DND-41 (cell line): ENCODE data around the gene VAX1.

Source experiments
- ATAC-seq: fragments of 200-7000 bp; cut with Tn5 transposase; 3 replicates; pipeline ENCODE4 v1.9.1; 2021; ENCODE audit warnings: low read depth; ENCODE audit not compliant: insufficient read depth
- DNase-seq: peaks from one replicate; pipeline ENCODE4 v3.0.0-alpha.2; 2020
- H2AFZ ChIP-seq: 2 replicates; pipeline ENCODE4 v1.6.0; 2012; ENCODE audit warnings: low read depth, low read length
- H3K27ac ChIP-seq: 2 replicates; pipeline ENCODE4 v1.5.1; 2012; ENCODE audit warnings: low read length, inconsistent platforms
- H3K27me3 ChIP-seq: fragments of 200-600 bp; sonication (generic); 2 replicates; pipeline ENCODE4 v1.6.0; 2012; ENCODE audit warnings: low read length, mild to moderate bottlenecking, inconsistent platforms; ENCODE audit not compliant: insufficient read depth, poor library complexity
- H3K36me3 ChIP-seq: 2 replicates; pipeline ENCODE4 v1.5.1; 2012; ENCODE audit warnings: low read length, inconsistent platforms; ENCODE audit not compliant: insufficient read depth
- H3K4me1 ChIP-seq: 2 replicates; pipeline ENCODE4 v1.5.1; 2012; ENCODE audit warnings: mild to moderate bottlenecking, low read length; ENCODE audit not compliant: insufficient read depth
- H3K4me2 ChIP-seq: 2 replicates; pipeline ENCODE4 v1.6.0; 2012; ENCODE audit warnings: mild to moderate bottlenecking, moderate library complexity, low read length, inconsistent platforms; ENCODE audit not compliant: insufficient read depth
- H3K4me3 ChIP-seq, 2 experiments: fragments of 200-600 bp in 1 of 2; shearing (Covaris generic) in 1 of 2; 2 replicates each; pipeline ENCODE4 v1.5.1; 2012 to 2016; ENCODE audit warnings: inconsistent platforms in 2 of 2, low read length in 2 of 2, mild to moderate bottlenecking in 2 of 2, low read depth in 1 of 2, moderate library complexity in 1 of 2
- H3K79me2 ChIP-seq: 2 replicates; pipeline ENCODE4 v1.6.0; 2012; ENCODE audit warnings: low read length, inconsistent platforms; ENCODE audit not compliant: insufficient read depth
- H3K9ac ChIP-seq: 2 replicates; pipeline ENCODE4 v1.6.0; 2012; ENCODE audit warnings: low read depth, mild to moderate bottlenecking, inconsistent platforms, low read length, moderate library complexity
- H3K9me3 ChIP-seq: 2 replicates; pipeline ENCODE4 v1.5.1; 2012; ENCODE audit warnings: low read length, moderate library complexity, mild to moderate bottlenecking, inconsistent platforms; ENCODE audit not compliant: insufficient read depth, severe bottlenecking
- H4K20me1 ChIP-seq: 2 replicates; pipeline ENCODE4 v1.6.0; 2012; ENCODE audit warnings: low read length; ENCODE audit not compliant: insufficient read depth
- CTCF ChIP-seq: IDR thresholded peaks from 2 replicates; pipeline ENCODE4 v1.5.1; 2012; ENCODE audit warnings: borderline replicate concordance, low read length, moderate library complexity, mild to moderate bottlenecking; ENCODE audit not compliant: poor library complexity, severe bottlenecking; ENCODE audit errors: extremely low read depth
- EZH2 ChIP-seq: IDR thresholded peaks from 3 replicates; pipeline ENCODE4 v1.6.1; 2012; ENCODE audit warnings: borderline replicate concordance, low read depth, mild to moderate bottlenecking, moderate library complexity, low read length, inconsistent platforms; ENCODE audit not compliant: severe bottlenecking

The VAX1 gene

GRCh38 chr10:117164592-117165537 is 26.8 kb upstream of the VAX1 start:
- Histone ChIP-seq H3K9ac (no peak overlapping the region), H3K4me2 (no peak overlapping the region), H3K4me3 (no peak overlapping the region), H3K27me3 (peaks cover 13% of the 10 kb centered on the region), H3K79me2 (no peaks in the 10 kb centered on the region), H2AFZ (no peak overlapping the region), H3K4me1 (no peaks in the 10 kb centered on the region), H3K27ac (no peak overlapping the region), H3K9me3 (no peaks in the 10 kb centered on the region), H3K36me3 (no peaks in the 10 kb centered on the region), H4K20me1 (no peaks in the 10 kb centered on the region; the same call in 1 of the 2 replicates)
- ATAC-seq (no peak), DNase-seq (no peak)
- no peak for TF ChIP-seq EZH2
- TF ChIP-seq CTCF = no peak

GRCh38 chr10:117163954-117164548 is 26.0 kb upstream of the VAX1 start:
- no peaks in the 10 kb centered on the region for H3K9me3 ChIP-seq
- ATAC-seq (no peak), DNase-seq (no peak)
- no peak overlapping the region for H3K27ac ChIP-seq
- H3K4me2 ChIP-seq = no peak overlapping the region
- H3K36me3 ChIP-seq = no peaks in the 10 kb centered on the region
- H4K20me1 ChIP-seq = no peaks in the 10 kb centered on the region; the same call in 1 of the 2 replicates
- no peak overlapping the region for H3K9ac ChIP-seq
- no peak overlapping the region for H2AFZ ChIP-seq
- H3K4me3 ChIP-seq = no peak overlapping the region
- no peak for TF ChIP-seq CTCF
- TF ChIP-seq EZH2 = no peak
- peaks cover 17% of the 10 kb centered on the region for H3K27me3 ChIP-seq
- no peaks in the 10 kb centered on the region for H3K4me1 ChIP-seq
- no peaks in the 10 kb centered on the region for H3K79me2 ChIP-seq

- no peaks in the 10 kb centered on the region for H3K9me3 ChIP-seq
- H3K4me2 ChIP-seq = no peak overlapping the region
- DNase-seq = no peak
- H3K4me1 ChIP-seq = no peaks in the 10 kb centered on the region
- TF ChIP-seq EZH2 (no peak), CTCF (no peak)
- peaks cover 18% of the 10 kb centered on the region for H3K27me3 ChIP-seq
- ATAC-seq = no peak
- no peaks in the 10 kb centered on the region for H3K36me3 ChIP-seq
- no peaks in the 10 kb centered on the region; the same call in 1 of the 2 replicates for H4K20me1 ChIP-seq
- H3K27ac ChIP-seq = no peak overlapping the region
- no peak overlapping the region for H2AFZ ChIP-seq
- no peak overlapping the region for H3K9ac ChIP-seq
- no peak overlapping the region for H3K4me3 ChIP-seq
- no peaks in the 10 kb centered on the region for H3K79me2 ChIP-seq
Observed at GRCh38 chr10:117163061-117163953, 25.2 kb upstream of the VAX1 start.
